CD4-positive, alpha-beta T cell (primary cell): Measurements from ENCODE around the gene FARS2. TPM values are rescaled to one million over a fixed set of nuclear protein-coding genes. Genes with fewer than 3 reads are reported as not detected.

Experiments
- ATAC-seq: fragments of 200-7000 bp; cut with Tn5 transposase; one replicate; pipeline ENCODE4 v1.10.0; 2022; ENCODE audit warnings: mild to moderate bottlenecking; ENCODE audit not compliant: poor library complexity
- CTCF ChIA-PET: fragments of 350-600 bp; sonication (Branson Sonifier 250); formaldehyde crosslinking; loops from one replicate; lab custom pipeline; 2021; ENCODE audit warnings: antibody characterized with exemption, inconsistent platforms; lab: Charles Lee
- POLR2A ChIA-PET: fragments of 350-600 bp; sonication (Branson Sonifier 250); formaldehyde crosslinking; loops from one replicate; lab custom pipeline; 2021; ENCODE audit warnings: antibody characterized with exemption, inconsistent platforms; lab: Charles Lee
- DNase-seq, 14 experiments: peaks; one replicate each; pipeline ENCODE4 v3.0.0-alpha.2; 2013 to 2020; ENCODE audit warnings: mixed read lengths in 2 of 14
- H3K27ac ChIP-seq, 2 donors: one replicate each; pipeline versions ENCODE4 v1.5.1 to v1.7.0; 2013; ENCODE audit warnings: low read length in 2 of 2, low read depth in 1 of 2, mild to moderate bottlenecking in 1 of 2
- H3K27me3 ChIP-seq, 2 experiments: 1 replicate in 1 of 2; 2 replicates in 1 of 2; pipeline versions ENCODE4 v1.6.1 to v1.7.0; 2013; ENCODE audit warnings: low read length in 2 of 2, control low read depth in 1 of 2, mild to moderate bottlenecking in 1 of 2, moderate library complexity in 1 of 2; ENCODE audit not compliant: insufficient read depth in 2 of 2, control insufficient read depth in 1 of 2
- H3K36me3 ChIP-seq: one replicate; pipeline ENCODE4 v1.6.1; 2013; ENCODE audit warnings: low read length, control low read depth; ENCODE audit not compliant: insufficient read depth
- H3K4me1 ChIP-seq: one replicate; pipeline ENCODE4 v1.6.1; 2013; ENCODE audit warnings: low read length, control low read depth; ENCODE audit not compliant: insufficient read depth
- H3K4me3 ChIP-seq: one replicate; pipeline ENCODE4 v1.5.1; 2013; ENCODE audit warnings: mild to moderate bottlenecking, low read length, moderate library complexity
- H3K9me3 ChIP-seq, 2 experiments: 1 replicate in 1 of 2; 2 replicates in 1 of 2; pipeline versions ENCODE4 v1.6.1 to v1.7.0; 2013; ENCODE audit warnings: low read length in 2 of 2, mild to moderate bottlenecking in 2 of 2, control low read depth in 1 of 2, moderate library complexity in 1 of 2; ENCODE audit not compliant: control insufficient read depth in 1 of 2, insufficient read depth in 1 of 2
- H3K27ac Mint-ChIP-seq: one replicate; pipeline ENCODE4 v1.8.0; 2020; ENCODE audit warnings: mixed read lengths
- H3K27me3 Mint-ChIP-seq: one replicate; pipeline ENCODE4 v1.8.0; 2021; ENCODE audit warnings: mixed read lengths
- H3K36me3 Mint-ChIP-seq: one replicate; pipeline ENCODE4 v1.8.0; 2021; ENCODE audit warnings: low read depth, mixed read lengths
- H3K4me1 Mint-ChIP-seq: one replicate; pipeline ENCODE4 v1.8.0; 2021; ENCODE audit warnings: low read depth, mixed read lengths
- H3K4me3 Mint-ChIP-seq: one replicate; pipeline ENCODE4 v1.8.0; 2020; ENCODE audit warnings: mild to moderate bottlenecking, mixed read lengths
- H3K9me3 Mint-ChIP-seq: one replicate; pipeline ENCODE4 v1.8.0; 2020; ENCODE audit warnings: mixed read lengths
- intact Hi-C, 2 experiments: fragments of 100-400 bp; cut with DNase I in 1 of 2; cut with micrococcal nuclease in 1 of 2; formaldehyde crosslinking; loops; one replicate each; pipeline versions ENCODE4 v1.15.1 to v1.9.0; 2023 to 2025; cut with DNase I, micrococcal nuclease
- total RNA-seq, 174 experiments: library from RNA in 2 of 174; stranded (reverse) in 2 of 174; gene quantifications; one replicate each; pipeline ENCODE4 v1.2.3 and lab custom pipeline; 2021 to 2026
- TF ChIP-seq, protein P1 (sequence below): fragments of 200-600 bp; IDR thresholded peaks from one replicate; pipeline ENCODE4 v1.8.0; 2022; ENCODE audit warnings: antibody characterized with exemption, mild to moderate bottlenecking

FARS2 gene
- total RNA-seq, 2 experiments from 2014 or later: 12.6 to 12.8 TPM

GRCh38 chr6:5285526-5285925 is 24.2 kb downstream of the FARS2 start:
- Mint-ChIP-seq H3K9me3 (no peaks in the 10 kb centered on the region), H3K36me3 (no peaks in the 10 kb centered on the region), H3K4me3 (no peak overlapping the region), H3K27ac (no peak overlapping the region), H3K4me1 (peaks cover 47% of the 10 kb centered on the region), H3K27me3 (no peaks in the 10 kb centered on the region)
- H3K27me3 ChIP-seq: no peaks in the 10 kb centered on the region
- H3K36me3 ChIP-seq: no peaks in the 10 kb centered on the region
- CTCF ChIA-PET: no interaction called here
- no peaks in the 10 kb centered on the region for H3K9me3 ChIP-seq
- H3K4me1 ChIP-seq: peaks cover 3% of the 10 kb centered on the region
- TF ChIP-seq, protein P1, sequence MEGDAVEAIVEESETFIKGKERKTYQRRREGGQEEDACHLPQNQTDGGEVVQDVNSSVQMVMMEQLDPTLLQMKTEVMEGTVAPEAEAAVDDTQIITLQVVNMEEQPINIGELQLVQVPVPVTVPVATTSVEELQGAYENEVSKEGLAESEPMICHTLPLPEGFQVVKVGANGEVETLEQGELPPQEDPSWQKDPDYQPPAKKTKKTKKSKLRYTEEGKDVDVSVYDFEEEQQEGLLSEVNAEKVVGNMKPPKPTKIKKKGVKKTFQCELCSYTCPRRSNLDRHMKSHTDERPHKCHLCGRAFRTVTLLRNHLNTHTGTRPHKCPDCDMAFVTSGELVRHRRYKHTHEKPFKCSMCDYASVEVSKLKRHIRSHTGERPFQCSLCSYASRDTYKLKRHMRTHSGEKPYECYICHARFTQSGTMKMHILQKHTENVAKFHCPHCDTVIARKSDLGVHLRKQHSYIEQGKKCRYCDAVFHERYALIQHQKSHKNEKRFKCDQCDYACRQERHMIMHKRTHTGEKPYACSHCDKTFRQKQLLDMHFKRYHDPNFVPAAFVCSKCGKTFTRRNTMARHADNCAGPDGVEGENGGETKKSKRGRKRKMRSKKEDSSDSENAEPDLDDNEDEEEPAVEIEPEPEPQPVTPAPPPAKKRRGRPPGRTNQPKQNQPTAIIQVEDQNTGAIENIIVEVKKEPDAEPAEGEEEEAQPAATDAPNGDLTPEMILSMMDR: no peak
- H3K27ac ChIP-seq: no peak overlapping the region
- POLR2A ChIA-PET: no interaction called here
- DNase-seq (no peak), ATAC-seq (no peak)
- H3K4me3 ChIP-seq: no peak overlapping the region
- intact Hi-C loops: no loop called here

DNA sequence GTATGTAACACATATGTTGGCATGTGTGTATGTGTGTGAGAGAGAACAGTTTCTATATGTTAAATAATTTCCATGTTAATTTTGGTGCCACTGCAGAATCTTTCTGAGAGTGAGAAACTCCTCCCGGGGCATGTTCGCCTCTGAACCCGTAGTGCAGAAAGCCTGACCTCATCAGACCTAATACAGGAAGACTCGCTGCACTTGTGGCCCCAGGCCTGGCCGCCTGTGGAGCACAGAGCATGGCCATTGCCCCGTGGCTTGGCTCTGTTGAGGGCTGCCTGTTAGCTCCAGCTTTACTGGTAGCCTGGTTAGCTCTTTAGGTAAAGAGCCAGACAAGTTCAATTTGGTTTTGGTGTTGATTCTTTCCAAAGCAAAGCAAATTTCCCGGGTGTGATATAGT is 25.5 kb downstream of the FARS2 start:
- TF ChIP-seq, protein P1: no peak
- DNase-seq: no peak
- H3K27me3 ChIP-seq: no peaks in the 10 kb centered on the region
- ATAC-seq: no peak
- H3K27me3 Mint-ChIP-seq: no peaks in the 10 kb centered on the region
- no peak overlapping the region for H3K4me3 ChIP-seq
- no peak overlapping the region for H3K27ac Mint-ChIP-seq
- CTCF ChIA-PET: no interaction called here
- H3K27ac ChIP-seq: no peak overlapping the region
- H3K9me3 ChIP-seq: no peaks in the 10 kb centered on the region
- H3K36me3 ChIP-seq: no peaks in the 10 kb centered on the region
- no peaks in the 10 kb centered on the region for H3K9me3 Mint-ChIP-seq
- no peaks in the 10 kb centered on the region for H3K36me3 Mint-ChIP-seq
- POLR2A ChIA-PET: no interaction called here
- H3K4me1 ChIP-seq: peaks cover 3% of the 10 kb centered on the region
- intact Hi-C loops: no loop called here
- no peak overlapping the region for H3K4me3 Mint-ChIP-seq
- H3K4me1 Mint-ChIP-seq: peaks cover 47% of the 10 kb centered on the region

DNA sequence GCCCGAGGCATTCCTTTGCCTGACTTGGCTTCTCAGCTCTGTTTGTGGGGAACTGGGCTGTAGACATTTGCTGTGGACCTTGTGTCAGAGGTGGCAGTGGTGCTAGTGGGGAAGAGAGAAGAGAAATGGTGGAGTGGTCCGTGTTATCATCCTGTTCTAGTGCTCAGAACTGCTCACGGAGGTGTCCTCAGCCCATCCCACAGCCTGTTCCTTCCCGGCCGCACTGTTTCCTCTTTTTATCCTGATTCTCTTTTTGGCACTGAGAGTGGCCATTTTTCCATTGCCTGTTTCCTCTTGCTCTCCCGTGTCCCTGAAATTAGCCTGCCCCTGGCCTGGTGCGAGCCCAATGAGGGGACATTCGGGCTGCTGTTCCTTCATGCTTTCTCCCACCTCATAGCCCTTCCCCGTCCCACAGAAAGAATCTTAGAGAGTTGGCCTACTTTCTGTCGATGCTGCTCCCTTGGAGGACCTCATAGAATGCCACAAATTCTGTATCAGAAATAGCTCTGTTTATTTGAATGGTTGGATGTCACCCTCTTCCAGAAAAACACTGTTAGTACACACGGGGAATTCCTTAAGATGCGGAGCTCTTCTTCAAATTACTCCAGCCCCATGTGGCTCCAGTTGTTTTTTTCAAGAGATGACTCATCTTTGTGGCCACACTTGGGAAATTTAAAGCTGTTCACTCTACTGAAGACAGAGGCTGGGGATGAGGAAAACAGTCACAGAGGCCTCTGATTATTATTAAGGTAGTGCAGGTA is 26.1 kb downstream of the FARS2 start:
- Histone ChIP-seq H3K4me1 (peaks cover 3% of the 10 kb centered on the region), H3K36me3 (no peaks in the 10 kb centered on the region), H3K27ac (no peak overlapping the region), H3K4me3 (no peak overlapping the region), H3K27me3 (no peaks in the 10 kb centered on the region), H3K9me3 (no peaks in the 10 kb centered on the region)
- H3K4me1 Mint-ChIP-seq: peaks cover 47% of the 10 kb centered on the region
- intact Hi-C loops: no loop called here
- no peaks in the 10 kb centered on the region for H3K36me3 Mint-ChIP-seq
- no peaks in the 10 kb centered on the region for H3K9me3 Mint-ChIP-seq
- POLR2A ChIA-PET: no interaction called here
- H3K27me3 Mint-ChIP-seq: no peaks in the 10 kb centered on the region
- no peak overlapping the region for H3K27ac Mint-ChIP-seq
- ATAC-seq (no peak), DNase-seq (peak in 1 of 14 experiments; percentile 13)
- no peak overlapping the region for H3K4me3 Mint-ChIP-seq
- CTCF ChIA-PET: interaction anchor here (2.1 kb wide), 1 partner anchor 16 kb away, joined by 5 read pairs; no protein-coding TSS in a partner anchor
- TF ChIP-seq, protein P1: no peak
